Liver (tissue), 9 donors: ENCODE data around the gene DHX32. TPM values are rescaled to one million over a fixed set of nuclear protein-coding genes. Genes with fewer than 3 reads are reported as not detected.

Experiments used
- DNase-seq: peaks from one replicate; pipeline ENCODE4 v3.0.0-alpha.2; 2017; ENCODE audit warnings: low spot score
- H3K27ac ChIP-seq, 2 donors: one replicate each; pipeline ENCODE4 v1.7.0; 2013; ENCODE audit warnings: inconsistent platforms in 2 of 2, low read length in 2 of 2, control low read depth in 1 of 2, low read depth in 1 of 2, mild to moderate bottlenecking in 1 of 2
- H3K27me3 ChIP-seq, 4 donors: one replicate each; pipeline versions ENCODE4 v1.6.1 to v1.7.0; 2013; ENCODE audit warnings: low read length in 3 of 4, inconsistent platforms in 1 of 4, mild to moderate bottlenecking in 1 of 4, moderate library complexity in 1 of 4; ENCODE audit not compliant: control insufficient read depth in 4 of 4, insufficient read depth in 4 of 4
- H3K36me3 ChIP-seq, 4 donors: one replicate each; pipeline versions ENCODE4 v1.6.1 to v1.7.0; 2013; ENCODE audit warnings: low read length in 3 of 4, mild to moderate bottlenecking in 3 of 4, low read depth in 1 of 4, moderate library complexity in 1 of 4; ENCODE audit not compliant: control insufficient read depth in 4 of 4, insufficient read depth in 3 of 4
- H3K4me1 ChIP-seq, 4 donors: one replicate each; pipeline versions ENCODE4 v1.6.1 to v1.7.0; 2013; ENCODE audit warnings: low read length in 3 of 4, mild to moderate bottlenecking in 3 of 4, moderate library complexity in 1 of 4; ENCODE audit not compliant: control insufficient read depth in 4 of 4, insufficient read depth in 4 of 4
- H3K4me3 ChIP-seq, 3 donors: one replicate each; pipeline versions ENCODE4 v1.6.1 to v1.7.0; 2013; ENCODE audit warnings: low read length in 3 of 3, control low read depth in 1 of 3, low read depth in 1 of 3, mild to moderate bottlenecking in 1 of 3
- H3K9ac ChIP-seq, 2 donors: one replicate each; pipeline ENCODE4 v1.7.0; 2013; ENCODE audit warnings: low read length in 2 of 2, mild to moderate bottlenecking in 2 of 2, moderate library complexity in 2 of 2, control low read depth in 1 of 2, low read depth in 1 of 2
- H3K9me3 ChIP-seq, 4 donors: one replicate each; pipeline versions ENCODE4 v1.6.1 to v1.7.0; 2013; ENCODE audit warnings: low read length in 3 of 4; ENCODE audit not compliant: control insufficient read depth in 4 of 4
- EGR1 ChIP-seq, 2 donors: IDR thresholded peaks; 2 replicates each; pipeline ENCODE4 v1.6.1; 2016 to 2018; ENCODE audit warnings: antibody characterized with exemption in 2 of 2, low read depth in 2 of 2
- FOXA1 ChIP-seq: IDR thresholded peaks from 2 replicates; pipeline ENCODE4 v1.6.1; 2016; ENCODE audit warnings: antibody characterized with exemption
- FOXA2 ChIP-seq: IDR thresholded peaks from 2 replicates; pipeline ENCODE4 v1.6.1; 2016; ENCODE audit warnings: antibody characterized with exemption
- GABPA ChIP-seq, 2 donors: IDR thresholded peaks in 1 of 2; conservative IDR thresholded peaks in 1 of 2; 2 replicates each; pipeline ENCODE4 v1.6.1; 2016; ENCODE audit warnings: antibody characterized with exemption in 2 of 2, mild to moderate bottlenecking in 1 of 2, moderate library complexity in 1 of 2
- HNF4A ChIP-seq, 2 donors: conservative IDR thresholded peaks; 2 replicates each; pipeline ENCODE4 v1.6.1; 2016; ENCODE audit warnings: antibody characterized with exemption in 2 of 2, mild to moderate bottlenecking in 2 of 2
- HNF4G ChIP-seq: IDR thresholded peaks from 2 replicates; pipeline ENCODE4 v1.6.1; 2016; ENCODE audit warnings: antibody characterized with exemption
- JUND ChIP-seq, 2 donors: IDR thresholded peaks; 2 replicates each; pipeline ENCODE4 v1.6.1; 2016; ENCODE audit warnings: antibody characterized with exemption in 2 of 2
- NR2F2 ChIP-seq: IDR thresholded peaks from 2 replicates; pipeline ENCODE4 v1.6.1; 2016; ENCODE audit warnings: antibody characterized with exemption
- RAD21 ChIP-seq, 2 donors: IDR thresholded peaks; 2 replicates each; pipeline ENCODE4 v1.6.1; 2016; ENCODE audit warnings: antibody characterized with exemption in 2 of 2, mild to moderate bottlenecking in 2 of 2
- RXRA ChIP-seq, 2 donors: IDR thresholded peaks; 2 replicates each; pipeline ENCODE4 v1.6.1; 2017 to 2018; ENCODE audit warnings: antibody characterized with exemption in 2 of 2, mild to moderate bottlenecking in 1 of 2
- SP1 ChIP-seq: IDR thresholded peaks from 2 replicates; pipeline ENCODE4 v1.6.1; 2018; ENCODE audit warnings: antibody characterized with exemption, mild to moderate bottlenecking
- TAF1 ChIP-seq: conservative IDR thresholded peaks from 2 replicates; pipeline ENCODE4 v1.6.1; 2016; ENCODE audit warnings: antibody characterized with exemption, mild to moderate bottlenecking
- YY1 ChIP-seq: IDR thresholded peaks from 2 replicates; pipeline ENCODE4 v1.6.1; 2016; ENCODE audit warnings: antibody characterized with exemption, mild to moderate bottlenecking
- WGBS: extraction: QIAGEN DNeasy Blood & Tissue Kit; methylation state at CpG from one replicate; pipeline ENCODE4 v1.1.7; 2013; 5-methylcytosine and 5-hydroxymethylcytosine counted together
- polyA plus RNA-seq, 2 donors: library from polyadenylated mRNA; stranded (reverse) in 1 of 2; unstranded in 1 of 2; fragments of 200-250 nt in 1 of 2; fragments of >200 nt in 1 of 2; fragmentation: Nextera tagmentation in 1 of 2; extraction: Ambion mirVana in 1 of 2; gene quantifications; one replicate each; pipeline versions ENCODE4 v1.2.1 to v1.2.3, GENCODE V29; 2013 to 2015
- total RNA-seq, 2 donors: library from RNA; depleted of rRNA; stranded (reverse); fragments of >200 nt; gene quantifications; one replicate each; pipeline ENCODE4 v1.2.3, GENCODE V29; 2014
- TF ChIP-seq, protein P1 (sequence below): IDR thresholded peaks from 2 replicates; pipeline ENCODE4 v1.6.1; 2016; ENCODE audit warnings: antibody characterized with exemption
- TF ChIP-seq, protein P2 (sequence below): IDR thresholded peaks from 2 replicates; pipeline ENCODE4 v1.6.1; 2016; ENCODE audit warnings: antibody characterized with exemption
- TF ChIP-seq, protein P3 (sequence below): IDR thresholded peaks from 2 replicates; pipeline ENCODE4 v1.6.1; 2016; ENCODE audit warnings: antibody characterized with exemption, mild to moderate bottlenecking
- TF ChIP-seq, protein P4 (sequence below): IDR thresholded peaks from 2 replicates; pipeline ENCODE4 v1.6.1; 2016; ENCODE audit warnings: antibody characterized with exemption
- TF ChIP-seq, protein P5 (sequence below): fragments of 150-350 bp; IDR thresholded peaks from 2 replicates; pipeline ENCODE4 v1.5.1; 2017; ENCODE audit warnings: improper control_type of control experiment, low read depth, low read length; ENCODE audit not compliant: missing input control
- donor health status: healthy.
- donor health status: healthy.
- donor health status: healthy.
- donor health status: healthy.
- donor health status: healthy.

DHX32 gene
- total and polyA plus RNA-seq, 4 donors: 8.3 to 20.2 (median 10.2) TPM

DNA sequence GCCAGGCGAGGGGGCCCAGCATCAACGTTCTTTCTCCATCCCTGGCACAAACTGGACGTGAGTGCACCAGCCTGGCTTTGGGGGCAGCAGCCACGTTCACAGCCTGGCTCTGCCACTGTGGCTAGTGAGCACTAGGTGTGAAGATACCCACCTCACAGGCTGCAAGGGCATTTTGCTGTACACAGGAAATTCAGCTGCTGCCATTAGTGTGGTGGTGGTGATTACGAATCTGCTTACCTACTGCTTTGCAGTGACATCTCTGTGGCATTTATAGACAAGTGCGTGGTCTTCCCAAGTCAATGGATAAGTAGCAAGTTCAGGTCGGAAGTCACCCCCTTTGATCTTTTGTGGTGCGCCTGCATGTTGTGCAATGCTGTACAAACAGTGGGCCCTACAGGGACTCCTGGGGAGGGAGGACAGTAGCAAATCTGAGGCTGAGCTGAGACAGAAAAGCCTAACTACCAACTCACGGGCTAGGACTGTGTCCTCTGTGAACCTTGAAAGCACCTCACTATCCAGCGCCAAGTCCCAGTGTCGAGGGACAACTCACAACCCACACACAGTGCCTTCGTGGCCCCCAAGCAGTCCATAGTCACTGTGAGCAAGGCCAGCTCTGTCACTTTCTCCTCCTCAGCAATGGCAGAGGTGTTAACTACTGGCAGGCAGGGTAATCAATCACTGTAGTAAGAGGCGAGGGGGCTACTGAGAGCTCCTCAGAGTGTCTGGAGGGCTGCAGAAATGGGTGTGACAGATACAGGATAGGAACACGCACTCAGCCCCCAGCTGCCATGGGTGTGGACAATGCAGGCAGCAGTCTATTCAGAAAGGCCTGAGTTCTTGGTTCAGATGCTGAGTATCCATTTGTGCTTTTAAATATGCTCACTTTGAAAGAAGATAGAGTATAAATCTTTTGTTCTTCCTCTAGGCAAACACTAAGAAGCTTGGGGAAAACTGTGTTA lies 88.5 kb downstream of the DHX32 start:
- Histone ChIP-seq H3K9ac (no peak overlapping the region), H3K36me3 (peaks cover 5 to 57% (median 35%) of the 10 kb centered on the region in 4 donors), H3K4me1 (no peaks in the 10 kb centered on the region), H3K9me3 (no peaks in the 10 kb centered on the region), H3K27me3 (no peaks in the 10 kb centered on the region), H3K27ac (no peak overlapping the region), H3K4me3 (no peak overlapping the region)
- WGBS: 83% methylated on average over 14 of the region's 14 CpGs
- TF ChIP-seq FOXA2 (no peak), RAD21 (IDR thresholded peaks at IDR 0.05) (no peak), TAF1 (no peak), RXRA (IDR thresholded peaks at IDR 0.05) (no peak), SP1 (no peak), FOXA1 (no peak), JUND (IDR thresholded peaks at IDR 0.05) (no peak), EGR1 (IDR thresholded peaks at IDR 0.05; ENCODE audit: low read depth in 2 of 2) (no peak), GABPA (IDR thresholded peaks at IDR 0.05 in 1 of 2, conservative IDR thresholded peaks at IDR 0.05 in 1 of 2) (no peak), NR2F2 (no peak), HNF4G (no peak), HNF4A (conservative IDR thresholded peaks at IDR 0.05) (no peak), YY1 (no peak)
- TF ChIP-seq, protein P1, sequence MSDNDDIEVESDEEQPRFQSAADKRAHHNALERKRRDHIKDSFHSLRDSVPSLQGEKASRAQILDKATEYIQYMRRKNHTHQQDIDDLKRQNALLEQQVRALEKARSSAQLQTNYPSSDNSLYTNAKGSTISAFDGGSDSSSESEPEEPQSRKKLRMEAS: no peak
- TF ChIP-seq, protein P2, sequence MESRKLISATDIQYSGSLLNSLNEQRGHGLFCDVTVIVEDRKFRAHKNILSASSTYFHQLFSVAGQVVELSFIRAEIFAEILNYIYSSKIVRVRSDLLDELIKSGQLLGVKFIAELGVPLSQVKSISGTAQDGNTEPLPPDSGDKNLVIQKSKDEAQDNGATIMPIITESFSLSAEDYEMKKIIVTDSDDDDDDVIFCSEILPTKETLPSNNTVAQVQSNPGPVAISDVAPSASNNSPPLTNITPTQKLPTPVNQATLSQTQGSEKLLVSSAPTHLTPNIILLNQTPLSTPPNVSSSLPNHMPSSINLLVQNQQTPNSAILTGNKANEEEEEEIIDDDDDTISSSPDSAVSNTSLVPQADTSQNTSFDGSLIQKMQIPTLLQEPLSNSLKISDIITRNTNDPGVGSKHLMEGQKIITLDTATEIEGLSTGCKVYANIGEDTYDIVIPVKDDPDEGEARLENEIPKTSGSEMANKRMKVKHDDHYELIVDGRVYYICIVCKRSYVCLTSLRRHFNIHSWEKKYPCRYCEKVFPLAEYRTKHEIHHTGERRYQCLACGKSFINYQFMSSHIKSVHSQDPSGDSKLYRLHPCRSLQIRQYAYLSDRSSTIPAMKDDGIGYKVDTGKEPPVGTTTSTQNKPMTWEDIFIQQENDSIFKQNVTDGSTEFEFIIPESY: no peak
- TF ChIP-seq, protein P3, sequence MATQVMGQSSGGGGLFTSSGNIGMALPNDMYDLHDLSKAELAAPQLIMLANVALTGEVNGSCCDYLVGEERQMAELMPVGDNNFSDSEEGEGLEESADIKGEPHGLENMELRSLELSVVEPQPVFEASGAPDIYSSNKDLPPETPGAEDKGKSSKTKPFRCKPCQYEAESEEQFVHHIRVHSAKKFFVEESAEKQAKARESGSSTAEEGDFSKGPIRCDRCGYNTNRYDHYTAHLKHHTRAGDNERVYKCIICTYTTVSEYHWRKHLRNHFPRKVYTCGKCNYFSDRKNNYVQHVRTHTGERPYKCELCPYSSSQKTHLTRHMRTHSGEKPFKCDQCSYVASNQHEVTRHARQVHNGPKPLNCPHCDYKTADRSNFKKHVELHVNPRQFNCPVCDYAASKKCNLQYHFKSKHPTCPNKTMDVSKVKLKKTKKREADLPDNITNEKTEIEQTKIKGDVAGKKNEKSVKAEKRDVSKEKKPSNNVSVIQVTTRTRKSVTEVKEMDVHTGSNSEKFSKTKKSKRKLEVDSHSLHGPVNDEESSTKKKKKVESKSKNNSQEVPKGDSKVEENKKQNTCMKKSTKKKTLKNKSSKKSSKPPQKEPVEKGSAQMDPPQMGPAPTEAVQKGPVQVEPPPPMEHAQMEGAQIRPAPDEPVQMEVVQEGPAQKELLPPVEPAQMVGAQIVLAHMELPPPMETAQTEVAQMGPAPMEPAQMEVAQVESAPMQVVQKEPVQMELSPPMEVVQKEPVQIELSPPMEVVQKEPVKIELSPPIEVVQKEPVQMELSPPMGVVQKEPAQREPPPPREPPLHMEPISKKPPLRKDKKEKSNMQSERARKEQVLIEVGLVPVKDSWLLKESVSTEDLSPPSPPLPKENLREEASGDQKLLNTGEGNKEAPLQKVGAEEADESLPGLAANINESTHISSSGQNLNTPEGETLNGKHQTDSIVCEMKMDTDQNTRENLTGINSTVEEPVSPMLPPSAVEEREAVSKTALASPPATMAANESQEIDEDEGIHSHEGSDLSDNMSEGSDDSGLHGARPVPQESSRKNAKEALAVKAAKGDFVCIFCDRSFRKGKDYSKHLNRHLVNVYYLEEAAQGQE: no peak
- TF ChIP-seq, protein P4, sequence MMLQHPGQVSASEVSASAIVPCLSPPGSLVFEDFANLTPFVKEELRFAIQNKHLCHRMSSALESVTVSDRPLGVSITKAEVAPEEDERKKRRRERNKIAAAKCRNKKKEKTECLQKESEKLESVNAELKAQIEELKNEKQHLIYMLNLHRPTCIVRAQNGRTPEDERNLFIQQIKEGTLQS: no peak
- TF ChIP-seq, protein P5, sequence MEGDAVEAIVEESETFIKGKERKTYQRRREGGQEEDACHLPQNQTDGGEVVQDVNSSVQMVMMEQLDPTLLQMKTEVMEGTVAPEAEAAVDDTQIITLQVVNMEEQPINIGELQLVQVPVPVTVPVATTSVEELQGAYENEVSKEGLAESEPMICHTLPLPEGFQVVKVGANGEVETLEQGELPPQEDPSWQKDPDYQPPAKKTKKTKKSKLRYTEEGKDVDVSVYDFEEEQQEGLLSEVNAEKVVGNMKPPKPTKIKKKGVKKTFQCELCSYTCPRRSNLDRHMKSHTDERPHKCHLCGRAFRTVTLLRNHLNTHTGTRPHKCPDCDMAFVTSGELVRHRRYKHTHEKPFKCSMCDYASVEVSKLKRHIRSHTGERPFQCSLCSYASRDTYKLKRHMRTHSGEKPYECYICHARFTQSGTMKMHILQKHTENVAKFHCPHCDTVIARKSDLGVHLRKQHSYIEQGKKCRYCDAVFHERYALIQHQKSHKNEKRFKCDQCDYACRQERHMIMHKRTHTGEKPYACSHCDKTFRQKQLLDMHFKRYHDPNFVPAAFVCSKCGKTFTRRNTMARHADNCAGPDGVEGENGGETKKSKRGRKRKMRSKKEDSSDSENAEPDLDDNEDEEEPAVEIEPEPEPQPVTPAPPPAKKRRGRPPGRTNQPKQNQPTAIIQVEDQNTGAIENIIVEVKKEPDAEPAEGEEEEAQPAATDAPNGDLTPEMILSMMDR: no peak
- no peak for DNase-seq
